Transverse colon (tissue), 4 donors: ENCODE data around the gene TRIB2. TPM values are rescaled to one million over a fixed set of nuclear protein-coding genes. Genes with fewer than 3 reads are reported as not detected.

ENCODE experiments used
- DNase-seq: peaks from one replicate; pipeline ENCODE4 v3.0.0-alpha.2; 2019
- H3K27ac ChIP-seq, 4 donors: fragments of 200-600 bp; sonication (generic); 2 replicates each; pipeline ENCODE4 v1.5.1; 2016 to 2018; ENCODE audit warnings: inconsistent platforms in 4 of 4
- H3K27me3 ChIP-seq: fragments of 200-600 bp; sonication (generic); 2 replicates; pipeline ENCODE4 v1.5.1; 2017; ENCODE audit warnings: inconsistent platforms
- H3K36me3 ChIP-seq, 4 donors: fragments of 200-600 bp; sonication (generic); 2 replicates each; pipeline ENCODE4 v1.5.1; 2017 to 2019; ENCODE audit warnings: inconsistent platforms in 4 of 4
- H3K4me1 ChIP-seq, 4 donors: fragments of 200-600 bp; sonication (generic); 2 replicates each; pipeline ENCODE4 v1.5.1; 2017 to 2020; ENCODE audit warnings: inconsistent platforms in 4 of 4
- H3K4me3 ChIP-seq, 4 donors: fragments of 200-600 bp; sonication (generic); 1 replicate in 1 of 4; 2 replicates in 3 of 4; pipeline versions ENCODE4 v1.5.1 to v1.6.1; 2017 to 2019; ENCODE audit warnings: inconsistent platforms in 4 of 4
- H3K9me3 ChIP-seq, 2 donors: fragments of 200-600 bp; sonication (generic); 2 replicates each; pipeline ENCODE4 v1.5.1; 2017 to 2019; ENCODE audit warnings: inconsistent platforms in 2 of 2
- EP300 ChIP-seq: sonication (generic); formaldehyde crosslinking; IDR thresholded peaks from one replicate; pipeline ENCODE4 v1.6.1; 2017; ENCODE audit warnings: antibody characterized with exemption, low read depth
- POLR2A ChIP-seq: fragments of 450-650 bp; IDR thresholded peaks from one replicate; pipeline ENCODE4 v1.6.1; 2016; ENCODE audit warnings: antibody characterized with exemption, mild to moderate bottlenecking, moderate library complexity
- POLR2AphosphoS5 ChIP-seq, 3 donors: sonication (generic); formaldehyde crosslinking; IDR thresholded peaks; one replicate each; pipeline ENCODE4 v1.6.1; 2016; ENCODE audit warnings: antibody characterized with exemption in 3 of 3
- WGBS, 2 donors: methylation state at CpG; one replicate each; pipeline ENCODE4 v1.1.5; 2018; ENCODE audit warnings: low coverage in 1 of 2; 5-methylcytosine and 5-hydroxymethylcytosine counted together
- in situ Hi-C, 4 donors: fragments of 200-750 bp; cut with MboI; loops; one replicate each; pipeline versions ENCODE4 v1.15.0 to v1.15.1; 2017; ENCODE audit warnings: low sequenced_read_pairs in 3 of 4, low pct_ligation_motif_present in 1 of 4, low pct_unique_long_range_greater_than_20kb in 1 of 4
- intact Hi-C: fragments of 100-400 bp; cut with DNase I; formaldehyde crosslinking; loops from one replicate; pipeline ENCODE4 v1.15.1; 2023; ENCODE audit warnings: low total_unique reads
- total RNA-seq, 4 donors: library from RNA; depleted of rRNA; stranded (reverse); fragments of >200 nt; gene quantifications; one replicate each; pipeline ENCODE4 v1.1.0, GENCODE V29; 2016
- TF ChIP-seq, protein P1 (sequence below), 5 experiments: fragments of 200-600 bp in 3 of 5; fragments of 450-650 bp in 2 of 5; sonication (generic) in 3 of 5; IDR thresholded peaks; 1 replicate in 2 of 5; 2 replicates in 3 of 5; pipeline ENCODE4 v1.5.1; 2016 to 2017; ENCODE audit warnings: antibody characterized with exemption in 5 of 5, inconsistent platforms in 3 of 5, mild to moderate bottlenecking in 2 of 5, moderate library complexity in 1 of 5

The TRIB2 gene
- total RNA-seq, 4 donors from 2014 or later: 14.2 to 109 (median 36.1) TPM

DNA sequence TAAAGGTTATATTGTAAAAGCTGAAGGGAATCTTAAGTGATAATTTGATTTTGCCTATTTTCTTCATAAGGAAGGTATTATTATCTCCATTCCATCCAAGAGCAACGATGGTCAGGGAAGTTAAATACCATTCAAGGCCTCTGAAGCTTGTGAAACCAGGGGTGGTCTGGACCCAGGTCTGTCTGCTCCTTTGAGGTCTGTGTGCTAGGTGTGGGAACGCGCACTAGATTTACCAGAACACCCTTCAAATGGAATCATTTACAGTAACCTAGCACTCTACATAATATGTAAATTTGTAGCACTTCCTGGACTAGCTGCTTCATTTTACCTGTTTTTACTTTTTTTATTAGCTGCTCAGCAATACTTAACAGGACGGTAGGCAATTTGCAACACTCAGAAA lies 6.4 kb upstream of the TRIB2 start:
- Histone ChIP-seq H3K4me1 (peaks cover 0 to 7% (median 4%) of the 10 kb centered on the region in 4 donors), H3K36me3 (no peaks in the 10 kb centered on the region), H3K9me3 (no peaks in the 10 kb centered on the region), H3K4me3 (no peak overlapping the region), H3K27ac (no peak overlapping the region), H3K27me3 (no peaks in the 10 kb centered on the region)
- TF ChIP-seq POLR2AphosphoS5 (IDR thresholded peaks at IDR 0.05) (no peak), POLR2A (no peak), EP300 (no peak)
- TF ChIP-seq, protein P1, sequence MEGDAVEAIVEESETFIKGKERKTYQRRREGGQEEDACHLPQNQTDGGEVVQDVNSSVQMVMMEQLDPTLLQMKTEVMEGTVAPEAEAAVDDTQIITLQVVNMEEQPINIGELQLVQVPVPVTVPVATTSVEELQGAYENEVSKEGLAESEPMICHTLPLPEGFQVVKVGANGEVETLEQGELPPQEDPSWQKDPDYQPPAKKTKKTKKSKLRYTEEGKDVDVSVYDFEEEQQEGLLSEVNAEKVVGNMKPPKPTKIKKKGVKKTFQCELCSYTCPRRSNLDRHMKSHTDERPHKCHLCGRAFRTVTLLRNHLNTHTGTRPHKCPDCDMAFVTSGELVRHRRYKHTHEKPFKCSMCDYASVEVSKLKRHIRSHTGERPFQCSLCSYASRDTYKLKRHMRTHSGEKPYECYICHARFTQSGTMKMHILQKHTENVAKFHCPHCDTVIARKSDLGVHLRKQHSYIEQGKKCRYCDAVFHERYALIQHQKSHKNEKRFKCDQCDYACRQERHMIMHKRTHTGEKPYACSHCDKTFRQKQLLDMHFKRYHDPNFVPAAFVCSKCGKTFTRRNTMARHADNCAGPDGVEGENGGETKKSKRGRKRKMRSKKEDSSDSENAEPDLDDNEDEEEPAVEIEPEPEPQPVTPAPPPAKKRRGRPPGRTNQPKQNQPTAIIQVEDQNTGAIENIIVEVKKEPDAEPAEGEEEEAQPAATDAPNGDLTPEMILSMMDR (IDR thresholded peaks at IDR 0.05): no peak
- DNase-seq: no peak
- WGBS, 2 donors: 59 to 79% methylated on average over 4 of the region's 4 CpGs
- in situ Hi-C loops: loop anchor here in 3 of 4 donors (10.0 to 25.0 kb wide), 5 partner anchors 214 to 873 kb away; no protein-coding TSS in a partner anchor
- intact Hi-C loops: loop anchor here (10.0 kb wide), 1 partner anchor 256 kb away; no protein-coding TSS in a partner anchor

DNA sequence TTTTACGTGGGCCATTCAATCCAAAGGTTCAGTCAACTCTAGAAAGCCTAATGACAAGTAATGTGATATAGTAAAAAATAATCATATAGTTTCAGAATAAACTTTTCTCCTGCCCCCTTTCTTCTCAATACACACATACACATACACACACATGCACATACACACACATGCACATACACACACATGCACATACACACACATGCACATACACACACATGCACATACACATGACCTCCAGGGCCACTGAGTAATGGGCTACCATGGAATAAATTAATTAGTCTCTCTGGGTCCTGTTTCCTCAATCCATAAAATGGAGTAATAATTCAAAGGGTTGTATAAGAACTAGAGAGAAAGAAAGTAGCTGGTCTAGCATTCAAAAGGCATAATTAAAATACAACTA lies 5.4 kb upstream of the TRIB2 start:
- in situ Hi-C loops: loop anchor here in 3 of 4 donors (10.0 to 25.0 kb wide), 5 partner anchors 213 to 874 kb away; no protein-coding TSS in a partner anchor
- Histone ChIP-seq H3K36me3 (no peaks in the 10 kb centered on the region), H3K4me1 (peaks cover 0 to 17% (median 9%) of the 10 kb centered on the region in 4 donors), H3K9me3 (no peaks in the 10 kb centered on the region), H3K27ac (no peak overlapping the region), H3K27me3 (peaks cover 8% of the 10 kb centered on the region), H3K4me3 (no peak overlapping the region)
- WGBS, 2 donors: 90 to 97% methylated on average over 1 of the region's 1 CpG
- intact Hi-C loops: loop anchor here (10.0 kb wide), 1 partner anchor 257 kb away; no protein-coding TSS in a partner anchor
- no peak for TF ChIP-seq POLR2AphosphoS5 (IDR thresholded peaks at IDR 0.05)
- no peak for TF ChIP-seq EP300
- TF ChIP-seq, protein P1 (IDR thresholded peaks at IDR 0.05): no peak
- no peak for TF ChIP-seq POLR2A
- no peak for DNase-seq

DNA sequence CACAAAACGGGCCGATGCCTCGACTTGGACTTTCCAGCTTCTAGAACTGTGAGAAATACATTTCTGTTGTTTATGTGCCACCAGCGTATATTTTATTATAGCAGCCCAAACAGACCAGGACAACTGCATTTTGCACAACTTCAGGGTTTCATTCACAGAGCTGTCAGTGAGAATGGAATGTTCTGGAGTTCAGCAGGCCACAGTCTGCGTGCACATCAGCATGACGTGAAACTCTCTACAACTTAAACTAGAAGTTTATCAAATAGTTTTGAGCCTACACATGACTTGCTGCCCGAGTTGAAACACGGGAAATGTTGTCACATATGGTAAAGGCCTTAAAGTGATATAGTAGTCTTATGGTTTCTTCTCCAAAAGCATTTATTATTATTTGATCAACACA lies 3.9 kb upstream of the TRIB2 start:
- in situ Hi-C loops: loop anchor here in 3 of 4 donors (10.0 to 25.0 kb wide), 5 partner anchors 212 to 876 kb away; no protein-coding TSS in a partner anchor
- TF ChIP-seq POLR2AphosphoS5 (IDR thresholded peaks at IDR 0.05): no peak
- TF ChIP-seq POLR2A: no peak
- TF ChIP-seq, protein P1 (IDR thresholded peaks at IDR 0.05): no peak
- TF ChIP-seq EP300: no peak
- 69 to 86% methylated on average over 2 to 8 of the region's 8 CpGs for WGBS, 2 donors

DNA sequence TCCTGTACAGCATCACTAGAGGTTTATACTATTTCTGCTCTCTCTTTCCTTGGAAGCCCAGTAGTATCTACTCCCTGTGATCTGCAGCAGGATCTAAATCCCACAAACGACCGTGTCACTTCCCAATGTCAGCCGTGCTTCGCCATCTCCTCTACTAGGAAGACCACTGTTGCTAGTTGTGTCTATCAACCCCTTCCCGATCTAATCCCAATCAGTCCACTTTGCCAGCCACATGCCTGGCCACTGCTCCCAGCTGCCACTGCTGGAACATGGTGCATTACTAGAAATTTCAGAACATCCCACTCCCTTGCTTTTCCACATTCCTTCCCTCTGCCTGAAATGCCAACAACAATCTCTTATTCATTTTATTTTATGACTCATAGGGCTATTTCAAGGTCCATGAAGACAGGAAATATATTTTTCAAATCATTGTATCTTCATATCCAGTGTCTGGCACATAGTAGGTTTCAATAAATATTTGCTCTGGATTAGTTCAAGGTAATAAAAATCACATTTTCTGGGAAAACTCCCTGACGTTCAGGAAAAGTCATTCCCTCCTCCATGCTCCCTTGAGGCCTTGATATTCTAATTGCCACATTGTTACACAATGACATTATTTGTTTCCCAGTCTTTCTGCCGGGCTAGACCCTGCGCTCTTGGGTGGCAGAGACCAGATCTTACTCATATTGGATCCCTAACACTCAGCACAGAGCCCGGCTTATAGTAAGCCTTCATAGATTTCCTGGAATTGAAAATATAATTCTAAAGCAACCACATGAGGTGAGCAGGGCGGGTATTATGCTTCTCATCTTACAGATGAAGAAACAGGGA lies 2.1 kb upstream of the TRIB2 start:
- Histone ChIP-seq H3K4me1 (peaks cover 0 to 22% (median 9%) of the 10 kb centered on the region in 4 donors), H3K4me3 (no peak overlapping the region), H3K9me3 (no peaks in the 10 kb centered on the region), H3K27me3 (peaks cover 39% of the 10 kb centered on the region), H3K36me3 (no peaks in the 10 kb centered on the region), H3K27ac (peak overlapping the region; percentile 88 to 93 (median 90))
- 64 to 79% methylated on average over 7 to 10 of the region's 10 CpGs for WGBS, 2 donors
- intact Hi-C loops: loop anchor here (10.0 kb wide), 1 partner anchor 260 kb away; no protein-coding TSS in a partner anchor
- no peak for DNase-seq
- TF ChIP-seq, protein P1 (IDR thresholded peaks at IDR 0.05): no peak
- TF ChIP-seq POLR2A (no peak), EP300 (no peak), POLR2AphosphoS5 (IDR thresholded peaks at IDR 0.05) (peak in 1 of 3 donors; percentile 4)
- in situ Hi-C loops: loop anchor here in 3 of 4 donors (10.0 to 25.0 kb wide), 5 partner anchors 210 to 877 kb away; no protein-coding TSS in a partner anchor

More for the DNA sequence above, 3.9 kb upstream of the TRIB2 start:
- Histone ChIP-seq H3K36me3 (no peaks in the 10 kb centered on the region), H3K9me3 (no peaks in the 10 kb centered on the region), H3K4me1 (peaks cover 0 to 19% (median 9%) of the 10 kb centered on the region in 4 donors), H3K4me3 (no peak overlapping the region), H3K27me3 (peaks cover 22% of the 10 kb centered on the region), H3K27ac (no peak overlapping the region)
- no peak for DNase-seq
- intact Hi-C loops: loop anchor here (10.0 kb wide), 1 partner anchor 258 kb away; no protein-coding TSS in a partner anchor
